GM18951 (cell line): Measurements from ENCODE around the gene GALNT10.

Experiments used
- POLR2A ChIP-seq: IDR thresholded peaks from 4 replicates; pipeline ENCODE4 v1.6.1; 2011; ENCODE audit warnings: mild to moderate bottlenecking; ENCODE audit not compliant: insufficient read length, insufficient read depth; ENCODE audit errors: extremely low read depth
- in situ Hi-C: fragments of 300-500 bp; cut with MboI; formaldehyde crosslinking; loops from one replicate; pipeline ENCODE4 v1.12.0; 2022; ENCODE audit warnings: low sequenced_read_pairs, mixed read lengths, inconsistent platforms; ENCODE audit not compliant: unreplicated experiment

GALNT10 gene

GRCh38 chr5:154330097-154330667 is 139.6 kb downstream of the GALNT10 start:
- in situ Hi-C loops, result no loop called here
- no peak for TF ChIP-seq POLR2A

GRCh38 chr5:154331232-154331631 is 140.7 kb downstream of the GALNT10 start:
- TF ChIP-seq POLR2A, result no peak
- in situ Hi-C loops, result no loop called here

- TF ChIP-seq POLR2A, result no peak
- in situ Hi-C loops, result no loop called here
These were observed 141.4 kb downstream of the GALNT10 start for GRCh38 chr5:154331924-154332323.

GRCh38 chr5:154332451-154332850 is 141.9 kb downstream of the GALNT10 start:
- in situ Hi-C loops, result no loop called here
- no peak for TF ChIP-seq POLR2A

- TF ChIP-seq POLR2A, result no peak
- in situ Hi-C loops, result no loop called here
These were observed 142.5 kb downstream of the GALNT10 start for GRCh38 chr5:154333016-154333415.

- in situ Hi-C loops, result no loop called here
- no peak for TF ChIP-seq POLR2A
These were observed 144.0 kb downstream of the GALNT10 start for GRCh38 chr5:154334406-154335064.

GRCh38 chr5:154335065-154335448 is 144.5 kb downstream of the GALNT10 start:
- no peak for TF ChIP-seq POLR2A
- in situ Hi-C loops, result no loop called here

- TF ChIP-seq POLR2A, result no peak
- in situ Hi-C loops, result no loop called here
These were observed 151.1 kb downstream of the GALNT10 start for GRCh38 chr5:154341620-154342019.

- TF ChIP-seq POLR2A, result no peak
- in situ Hi-C loops, result no loop called here
These were observed 151.7 kb downstream of the GALNT10 start for GRCh38 chr5:154342211-154342610.

GRCh38 chr5:154342963-154343362 is 152.4 kb downstream of the GALNT10 start:
- no peak for TF ChIP-seq POLR2A
- in situ Hi-C loops, result no loop called here

GRCh38 chr5:154344461-154344860 is 153.9 kb downstream of the GALNT10 start:
- no peak for TF ChIP-seq POLR2A
- in situ Hi-C loops, result no loop called here

- in situ Hi-C loops, result no loop called here
- TF ChIP-seq POLR2A, result no peak
These were observed 154.9 kb downstream of the GALNT10 start for GRCh38 chr5:154345255-154345952.

- no peak for TF ChIP-seq POLR2A
- in situ Hi-C loops, result no loop called here
These were observed 155.9 kb downstream of the GALNT10 start for GRCh38 chr5:154346427-154346826.
